ENCODE data around the gene LRRN2.

LRRN2 gene

GRCh38 chr1:204673209-204673608 is 12.3 kb downstream of the LRRN2 start:
- peaks cover 18% of the 10 kb centered on the region for H3K4me1 ChIP-seq (ENCODE audit: control insufficient read depth, insufficient read depth, low read length)
- no peaks in the 10 kb centered on the region for H3K27me3 ChIP-seq (ENCODE audit: control insufficient read depth, insufficient read depth, low read length)
- H3K9ac ChIP-seq (ENCODE audit: low read length), result no peak overlapping the region
- no peak overlapping the region for H3K27ac ChIP-seq (ENCODE audit: low read depth, low read length)
- H3K9me3 ChIP-seq (ENCODE audit: control insufficient read depth, insufficient read depth, low read depth, low read length), result no peaks in the 10 kb centered on the region
- H3K4me3 ChIP-seq (ENCODE audit: low read depth, low read length), result no peak overlapping the region
- no peaks in the 10 kb centered on the region for H3K36me3 ChIP-seq (ENCODE audit: control insufficient read depth, insufficient read depth, low read length)

- Histone ChIP-seq H3K36me3 (ENCODE audit: control insufficient read depth, insufficient read depth, low read length) (no peaks in the 10 kb centered on the region; the same call in 1 of the 2 replicates), H3K4me1 (ENCODE audit: control insufficient read depth, insufficient read depth, low read length) (peaks cover 18% of the 10 kb centered on the region), H3K9me3 (ENCODE audit: control insufficient read depth, insufficient read depth, low read depth, low read length) (no peaks in the 10 kb centered on the region), H3K9ac (ENCODE audit: low read length) (no peak overlapping the region), H3K27me3 (ENCODE audit: control insufficient read depth, insufficient read depth, low read length) (no peaks in the 10 kb centered on the region), H3K27ac (ENCODE audit: low read depth, low read length) (no peak overlapping the region), H3K4me3 (ENCODE audit: low read depth, low read length) (no peak overlapping the region)
Measured at GRCh38 chr1:204672482-204673121, 12.9 kb downstream of the LRRN2 start.

- Histone ChIP-seq H3K4me3 (ENCODE audit: low read depth, low read length) (no peak overlapping the region), H3K9ac (ENCODE audit: low read length) (no peak overlapping the region), H3K27ac (ENCODE audit: low read depth, low read length) (no peak overlapping the region), H3K27me3 (ENCODE audit: control insufficient read depth, insufficient read depth, low read length) (no peaks in the 10 kb centered on the region), H3K4me1 (ENCODE audit: control insufficient read depth, insufficient read depth, low read length) (peaks cover 18% of the 10 kb centered on the region), H3K36me3 (ENCODE audit: control insufficient read depth, insufficient read depth, low read length) (no peaks in the 10 kb centered on the region; the same call in 1 of the 2 replicates), H3K9me3 (ENCODE audit: control insufficient read depth, insufficient read depth, low read depth, low read length) (no peaks in the 10 kb centered on the region)
Measured at GRCh38 chr1:204672069-204672468, 13.5 kb downstream of the LRRN2 start.

- H3K4me1 ChIP-seq (ENCODE audit: control insufficient read depth, insufficient read depth, low read length), result peaks cover 18% of the 10 kb centered on the region
- H3K4me3 ChIP-seq (ENCODE audit: low read depth, low read length), result no peak overlapping the region
- H3K27ac ChIP-seq (ENCODE audit: low read depth, low read length), result no peak overlapping the region
- H3K9ac ChIP-seq (ENCODE audit: low read length), result no peak overlapping the region
- no peaks in the 10 kb centered on the region; the same call in 1 of the 2 replicates for H3K36me3 ChIP-seq (ENCODE audit: control insufficient read depth, insufficient read depth, low read length)
- H3K9me3 ChIP-seq (ENCODE audit: control insufficient read depth, insufficient read depth, low read depth, low read length), result no peaks in the 10 kb centered on the region
- H3K27me3 ChIP-seq (ENCODE audit: control insufficient read depth, insufficient read depth, low read length), result no peaks in the 10 kb centered on the region
Measured at GRCh38 chr1:204670152-204670927, 15.2 kb downstream of the LRRN2 start.

GRCh38 chr1:204669579-204669978 is 16.0 kb downstream of the LRRN2 start:
- no peaks in the 10 kb centered on the region; the same call in 1 of the 2 replicates for H3K36me3 ChIP-seq (ENCODE audit: control insufficient read depth, insufficient read depth, low read length)
- no peaks in the 10 kb centered on the region for H3K27me3 ChIP-seq (ENCODE audit: control insufficient read depth, insufficient read depth, low read length)
- H3K27ac ChIP-seq (ENCODE audit: low read depth, low read length), result no peak overlapping the region
- H3K9ac ChIP-seq (ENCODE audit: low read length), result no peak overlapping the region
- no peak overlapping the region for H3K4me3 ChIP-seq (ENCODE audit: low read depth, low read length)
- peaks cover 16% of the 10 kb centered on the region for H3K4me1 ChIP-seq (ENCODE audit: control insufficient read depth, insufficient read depth, low read length)
- H3K9me3 ChIP-seq (ENCODE audit: control insufficient read depth, insufficient read depth, low read depth, low read length), result no peaks in the 10 kb centered on the region

GRCh38 chr1:204664384-204664651 is 21.2 kb downstream of the LRRN2 start:
- no peak overlapping the region for H3K4me3 ChIP-seq (ENCODE audit: low read depth, low read length)
- H3K4me1 ChIP-seq (ENCODE audit: control insufficient read depth, insufficient read depth, low read length), result peaks cover 7% of the 10 kb centered on the region; the same call in 1 of the 2 replicates
- H3K27me3 ChIP-seq (ENCODE audit: control insufficient read depth, insufficient read depth, low read length), result no peaks in the 10 kb centered on the region
- no peaks in the 10 kb centered on the region for H3K9me3 ChIP-seq (ENCODE audit: control insufficient read depth, insufficient read depth, low read depth, low read length)
- no peak overlapping the region for H3K9ac ChIP-seq (ENCODE audit: low read length)
- H3K27ac ChIP-seq (ENCODE audit: low read depth, low read length), result no peak overlapping the region
- no peaks in the 10 kb centered on the region; the same call in 1 of the 2 replicates for H3K36me3 ChIP-seq (ENCODE audit: control insufficient read depth, insufficient read depth, low read length)

GRCh38 chr1:204663644-204664383 is 21.7 kb downstream of the LRRN2 start:
- H3K36me3 ChIP-seq (ENCODE audit: control insufficient read depth, insufficient read depth, low read length), result no peaks in the 10 kb centered on the region; the same call in 1 of the 2 replicates
- H3K27ac ChIP-seq (ENCODE audit: low read depth, low read length), result no peak overlapping the region
- H3K9me3 ChIP-seq (ENCODE audit: control insufficient read depth, insufficient read depth, low read depth, low read length), result no peaks in the 10 kb centered on the region
- no peaks in the 10 kb centered on the region for H3K27me3 ChIP-seq (ENCODE audit: control insufficient read depth, insufficient read depth, low read length)
- no peak overlapping the region for H3K4me3 ChIP-seq (ENCODE audit: low read depth, low read length)
- no peak overlapping the region for H3K9ac ChIP-seq (ENCODE audit: low read length)
- peaks cover 9% of the 10 kb centered on the region; the same call in 1 of the 2 replicates for H3K4me1 ChIP-seq (ENCODE audit: control insufficient read depth, insufficient read depth, low read length)

- Histone ChIP-seq H3K36me3 (ENCODE audit: control insufficient read depth, insufficient read depth, low read length) (no peaks in the 10 kb centered on the region), H3K27me3 (ENCODE audit: control insufficient read depth, insufficient read depth, low read length) (no peaks in the 10 kb centered on the region), H3K4me3 (ENCODE audit: low read depth, low read length) (no peak overlapping the region), H3K9ac (ENCODE audit: low read length) (no peak overlapping the region), H3K9me3 (ENCODE audit: control insufficient read depth, insufficient read depth, low read depth, low read length) (no peaks in the 10 kb centered on the region), H3K27ac (ENCODE audit: low read depth, low read length) (no peak overlapping the region), H3K4me1 (ENCODE audit: control insufficient read depth, insufficient read depth, low read length) (peaks cover 9% of the 10 kb centered on the region; the same call in 1 of the 2 replicates)
Measured at GRCh38 chr1:204662530-204662929, 23.0 kb downstream of the LRRN2 start.

- H3K4me1 ChIP-seq (ENCODE audit: control insufficient read depth, insufficient read depth, low read length), result peaks cover 9% of the 10 kb centered on the region; the same call in 1 of the 2 replicates
- no peak overlapping the region for H3K9ac ChIP-seq (ENCODE audit: low read length)
- no peaks in the 10 kb centered on the region for H3K27me3 ChIP-seq (ENCODE audit: control insufficient read depth, insufficient read depth, low read length)
- no peak overlapping the region for H3K27ac ChIP-seq (ENCODE audit: low read depth, low read length)
- no peaks in the 10 kb centered on the region for H3K36me3 ChIP-seq (ENCODE audit: control insufficient read depth, insufficient read depth, low read length)
- no peak overlapping the region for H3K4me3 ChIP-seq (ENCODE audit: low read depth, low read length)
- no peaks in the 10 kb centered on the region for H3K9me3 ChIP-seq (ENCODE audit: control insufficient read depth, insufficient read depth, low read depth, low read length)
Measured at GRCh38 chr1:204660509-204660908, 25.0 kb downstream of the LRRN2 start.

- Histone ChIP-seq H3K27ac (ENCODE audit: low read depth, low read length) (no peak overlapping the region), H3K9ac (ENCODE audit: low read length) (no peak overlapping the region), H3K4me1 (ENCODE audit: control insufficient read depth, insufficient read depth, low read length) (peaks cover 9% of the 10 kb centered on the region; the same call in 1 of the 2 replicates), H3K36me3 (ENCODE audit: control insufficient read depth, insufficient read depth, low read length) (no peaks in the 10 kb centered on the region), H3K9me3 (ENCODE audit: control insufficient read depth, insufficient read depth, low read depth, low read length) (no peaks in the 10 kb centered on the region), H3K4me3 (ENCODE audit: low read depth, low read length) (no peak overlapping the region), H3K27me3 (ENCODE audit: control insufficient read depth, insufficient read depth, low read length) (no peaks in the 10 kb centered on the region)
Measured at GRCh38 chr1:204659056-204659455, 26.5 kb downstream of the LRRN2 start.

- H3K27ac ChIP-seq (ENCODE audit: low read depth, low read length), result no peak overlapping the region
- H3K27me3 ChIP-seq (ENCODE audit: control insufficient read depth, insufficient read depth, low read length), result no peaks in the 10 kb centered on the region
- H3K36me3 ChIP-seq (ENCODE audit: control insufficient read depth, insufficient read depth, low read length), result no peaks in the 10 kb centered on the region
- peaks cover 10% of the 10 kb centered on the region; the same call in 1 of the 2 replicates for H3K4me1 ChIP-seq (ENCODE audit: control insufficient read depth, insufficient read depth, low read length)
- H3K9me3 ChIP-seq (ENCODE audit: control insufficient read depth, insufficient read depth, low read depth, low read length), result no peaks in the 10 kb centered on the region
- H3K9ac ChIP-seq (ENCODE audit: low read length), result no peak overlapping the region
- H3K4me3 ChIP-seq (ENCODE audit: low read depth, low read length), result no peak overlapping the region
Measured at GRCh38 chr1:204658295-204658694, 27.2 kb downstream of the LRRN2 start.
